LNCaP clone FGC (cell line): ENCODE results near the gene B4GALT3.

ENCODE experiments used
- DNase-seq: peaks from one replicate; pipeline ENCODE4 v3.0.0-alpha.2; 2011; ENCODE audit warnings: low read depth
- H3K4me3 ChIP-seq: 2 replicates; pipeline ENCODE4 v1.5.1; 2011; ENCODE audit warnings: mild to moderate bottlenecking, low read depth, low read length, control low read depth
- CTCF ChIP-seq: IDR thresholded peaks from 2 replicates; pipeline ENCODE4 v1.5.1; 2012; ENCODE audit warnings: mild to moderate bottlenecking; ENCODE audit not compliant: control insufficient read depth, insufficient read depth; ENCODE audit errors: extremely low read depth

Gene B4GALT3

GRCh38 chr1:161182214-161182613, 4.9 kb upstream of the B4GALT3 start:
- no peak overlapping the region for H3K4me3 ChIP-seq
- DNase-seq, result no peak
- TF ChIP-seq CTCF, result no peak

GRCh38 chr1:161180639-161181038, 3.3 kb upstream of the B4GALT3 start:
- no peak for DNase-seq
- 0 out of 2 replicates have a peak, but pooled peaks have one; percentile 9 for TF ChIP-seq CTCF
- H3K4me3 ChIP-seq, result no peak overlapping the region

- TF ChIP-seq CTCF, result no peak
- no peak overlapping the region for H3K4me3 ChIP-seq
- peak; percentile 74 for DNase-seq
These were observed 2.4 kb upstream of the B4GALT3 start for GRCh38 chr1:161179698-161180097.

GRCh38 chr1:161177936-161178244, 583 bp upstream of the B4GALT3 start:
- no peak for DNase-seq
- peak overlapping the region; percentile 92 for H3K4me3 ChIP-seq

GRCh38 chr1:161176468-161177111, 717 bp downstream of the B4GALT3 start:
- TF ChIP-seq CTCF, result no peak
- no peak for DNase-seq
- H3K4me3 ChIP-seq, result peak overlapping the region; percentile 92

More at GRCh38 chr1:161177936-161178244, 583 bp upstream of the B4GALT3 start:
- no peak for TF ChIP-seq CTCF

- no peak for DNase-seq
- H3K4me3 ChIP-seq, result peak overlapping the region; percentile 92
- no peak for TF ChIP-seq CTCF
These were observed 1.4 kb downstream of the B4GALT3 start for GRCh38 chr1:161175771-161176453.

- no peak overlapping the region for H3K4me3 ChIP-seq
- no peak for TF ChIP-seq CTCF
- no peak for DNase-seq
These were observed 2.4 kb downstream of the B4GALT3 start for GRCh38 chr1:161174911-161175310.
